NCI-H69 (cell line): ENCODE results near the gene FBXW7.

Experiments used
- DNase-seq: peaks from one replicate; lab custom pipeline; 2025; lab: John Stamatoyannopoulos, UW

The FBXW7 gene

DNA sequence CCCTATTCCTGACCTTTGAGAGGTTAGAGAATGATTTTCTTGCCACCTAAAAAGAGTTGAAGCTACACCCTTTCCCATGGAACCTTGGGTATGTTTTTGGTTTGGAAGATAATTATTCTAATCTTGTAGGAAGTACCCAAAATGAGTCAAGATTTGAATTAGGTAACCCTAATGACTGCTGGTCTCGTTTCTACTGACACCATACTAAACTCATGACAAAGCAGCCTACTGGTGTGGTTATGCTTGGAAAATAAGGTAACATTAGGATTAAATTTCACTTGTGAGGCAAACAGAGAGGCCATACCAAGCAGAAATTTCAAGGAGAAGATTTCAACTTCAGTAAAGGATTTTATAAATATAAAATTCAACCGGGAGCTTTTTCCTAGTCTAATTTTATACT is 107.9 kb downstream of the FBXW7 start:
- no peak for DNase-seq

DNA sequence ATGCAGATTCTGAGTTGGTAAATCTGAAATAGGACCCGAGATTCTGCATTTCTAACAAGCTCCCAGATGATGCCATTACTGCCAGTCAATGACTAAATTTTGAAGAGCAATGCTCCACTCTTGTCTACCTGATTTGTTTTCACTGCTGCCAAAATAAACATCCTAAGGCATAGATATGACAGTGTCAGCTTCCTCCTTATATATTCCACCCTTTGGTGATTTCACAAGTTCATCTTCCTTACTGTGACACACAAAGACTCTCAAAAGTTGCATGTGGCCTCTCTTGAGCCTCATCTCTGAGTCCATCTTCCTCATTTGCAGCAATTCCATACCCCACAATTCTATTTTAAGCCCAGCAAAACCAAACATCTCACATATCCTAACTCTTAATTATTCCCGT is 110.9 kb downstream of the FBXW7 start:
- DNase-seq: no peak

DNA sequence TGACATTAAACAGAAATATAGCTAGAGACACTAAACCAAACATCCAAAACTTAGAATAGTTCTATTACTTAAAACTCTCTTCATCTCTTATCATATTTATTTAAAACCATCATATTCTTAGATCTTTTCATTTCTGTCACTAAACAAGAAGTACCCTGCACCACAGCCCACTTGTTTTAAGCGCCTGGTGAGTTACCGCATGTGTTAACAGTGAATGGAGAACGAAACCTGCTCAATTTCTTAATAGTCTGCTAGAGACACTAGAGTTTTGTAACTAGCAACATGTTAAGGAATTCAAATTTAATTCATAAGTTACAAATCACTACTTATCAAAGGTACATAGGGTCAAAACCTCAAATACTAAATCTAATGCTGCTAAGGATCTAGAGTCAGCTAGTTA is 111.5 kb downstream of the FBXW7 start:
- no peak for DNase-seq

DNA sequence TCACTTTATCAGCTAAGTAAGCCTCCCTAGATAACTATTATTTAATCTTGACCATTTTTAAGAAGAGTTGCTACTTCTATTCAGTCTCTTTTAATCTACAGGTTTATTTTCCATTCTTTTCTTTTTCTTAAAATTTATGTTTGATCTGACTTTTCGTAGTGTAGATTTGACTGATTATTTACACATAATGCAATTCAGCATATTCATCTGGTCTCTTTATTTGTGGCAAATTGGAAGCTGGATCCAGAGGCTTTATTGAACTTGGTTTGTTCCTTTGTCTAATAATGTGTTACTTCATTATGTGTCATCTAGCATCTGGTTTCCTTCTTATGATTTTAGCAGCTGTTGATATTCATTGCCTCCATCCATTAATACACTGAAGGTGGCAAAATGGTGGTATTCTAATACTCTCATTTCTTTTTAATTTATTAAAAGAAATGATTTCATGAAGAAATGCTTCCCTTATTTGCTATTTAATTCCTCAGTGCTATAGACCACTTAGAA is 113.0 kb downstream of the FBXW7 start:
- no peak for DNase-seq

DNA sequence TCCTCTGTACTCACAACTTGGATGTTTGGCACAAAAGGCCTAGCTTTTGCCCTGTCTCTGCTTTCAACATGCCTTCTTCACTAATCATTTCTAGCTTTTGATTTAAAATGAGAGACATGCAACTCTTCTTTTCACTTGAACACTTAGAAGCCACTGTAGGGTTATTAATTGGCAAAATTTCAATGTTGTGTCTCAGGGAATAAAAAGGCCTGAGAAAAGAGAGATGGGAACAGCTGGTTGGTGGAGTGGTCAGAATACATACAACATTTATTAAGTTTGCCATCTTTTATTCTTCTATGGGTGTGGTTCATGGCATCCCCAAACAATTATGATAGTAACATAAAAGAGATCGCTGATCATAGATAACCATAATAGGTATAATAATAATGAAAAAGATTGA is 114.3 kb downstream of the FBXW7 start:
- DNase-seq: no peak

DNA sequence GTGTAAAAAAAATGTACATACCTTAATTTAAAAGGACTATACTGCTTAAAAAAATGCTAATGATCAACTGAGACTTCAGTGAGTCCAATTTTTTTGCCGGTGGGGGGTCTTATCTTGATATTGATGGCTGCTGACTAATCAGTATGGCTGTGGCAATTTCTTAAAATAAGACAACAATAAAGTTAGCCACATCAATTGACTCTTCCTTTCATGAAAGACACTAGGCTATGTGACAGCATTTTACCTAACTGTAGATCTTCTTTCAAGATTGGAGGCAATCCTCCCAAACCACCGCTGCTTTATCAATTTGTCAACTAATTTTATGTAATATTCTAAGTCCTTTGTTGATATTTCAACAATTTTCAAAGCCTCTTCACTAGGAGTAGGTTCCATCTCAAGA is 116.1 kb downstream of the FBXW7 start:
- DNase-seq: no peak

DNA sequence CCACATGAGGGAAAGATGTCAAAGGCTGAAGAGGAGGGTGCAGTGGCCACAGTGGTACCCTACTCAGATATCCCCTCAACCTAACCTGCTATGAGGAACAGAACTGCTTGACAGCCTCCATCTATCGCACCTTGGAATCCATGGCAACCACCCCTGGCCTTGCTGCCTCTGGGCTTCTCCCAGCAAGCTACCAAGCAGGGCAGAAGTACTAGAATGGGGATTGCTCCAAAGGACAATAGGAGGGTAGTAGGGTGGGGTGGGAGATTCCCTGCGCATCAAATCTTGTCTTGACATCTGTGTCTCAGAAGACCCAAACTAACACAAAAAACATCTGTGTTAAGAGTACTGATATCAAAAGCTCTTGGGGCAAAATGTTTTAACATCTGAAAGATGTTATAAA is 118.2 kb downstream of the FBXW7 start:
- no peak for DNase-seq

DNA sequence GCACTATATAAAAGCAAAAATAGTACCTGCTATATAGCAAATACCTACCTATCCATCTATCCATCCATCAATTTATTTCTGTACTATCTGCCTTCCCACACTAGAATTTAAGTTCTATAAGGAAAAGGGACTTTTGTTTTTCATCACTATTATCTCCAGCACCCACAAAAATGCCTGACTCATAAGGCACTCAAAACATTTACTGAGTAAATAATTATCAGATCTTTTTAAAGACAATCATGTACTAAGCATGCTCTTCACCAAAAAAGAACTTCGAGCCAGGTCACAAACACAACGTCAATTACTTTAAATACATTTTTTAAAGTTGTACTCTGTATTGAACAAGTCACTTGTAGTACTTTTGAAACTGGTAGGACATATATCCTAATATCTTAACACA is 119.9 kb downstream of the FBXW7 start:
- DNase-seq: no peak

DNA sequence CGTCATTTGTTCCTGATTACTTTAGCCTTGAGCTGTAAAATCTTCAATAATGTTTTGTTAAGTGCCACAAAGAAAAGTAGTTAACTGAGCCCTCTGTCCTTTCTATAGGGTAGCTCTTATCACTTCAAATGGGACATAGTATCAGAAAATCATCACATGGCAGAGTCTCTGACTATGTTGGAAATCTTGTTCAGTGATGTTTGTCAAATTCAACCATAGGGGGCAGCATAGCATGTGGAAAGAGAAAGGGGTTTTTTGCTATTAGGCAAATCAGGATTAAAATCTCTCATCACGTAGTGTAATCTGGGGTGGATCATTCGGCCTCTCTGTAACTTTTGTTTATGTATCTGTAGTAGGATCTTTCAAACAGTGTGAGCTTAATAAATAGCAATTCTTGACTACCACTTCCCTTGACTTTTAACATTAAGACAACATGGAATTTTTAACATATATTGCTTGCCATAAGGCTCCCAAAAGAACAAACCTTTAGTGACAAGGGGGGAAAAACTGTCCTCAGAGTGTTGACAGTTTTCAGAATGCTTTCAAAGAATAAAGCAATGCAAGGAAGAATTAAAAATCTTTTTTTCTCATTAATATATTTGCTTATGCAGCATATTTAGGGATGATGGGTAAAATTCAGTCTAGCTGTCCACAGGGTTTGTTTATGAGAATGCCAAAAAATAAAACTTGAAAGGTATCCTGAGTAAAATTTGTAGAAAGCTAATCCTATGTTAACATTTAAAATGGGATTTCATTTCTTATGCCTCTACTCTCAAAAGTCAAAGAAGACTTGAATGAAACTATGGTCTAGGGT is 127.2 kb downstream of the FBXW7 start:
- peak; percentile 57 for DNase-seq

DNA sequence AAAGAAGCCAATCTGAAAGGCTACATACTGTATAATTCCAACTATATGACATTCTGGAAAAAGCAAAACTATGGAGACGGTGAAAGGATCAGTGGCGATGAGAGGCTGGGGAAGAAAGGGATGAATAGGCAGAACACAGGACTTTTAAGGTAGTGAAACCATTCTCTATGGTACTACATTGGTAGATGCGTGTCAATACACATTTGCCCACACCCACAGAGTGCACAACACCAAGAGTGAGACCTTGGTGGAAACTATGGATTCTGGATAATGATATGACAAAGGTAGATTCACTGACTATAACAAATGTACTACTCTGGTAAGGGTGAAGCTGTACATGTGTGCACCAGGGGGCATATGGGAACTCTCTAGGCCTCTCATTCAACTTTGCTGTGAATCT is 134.5 kb downstream of the FBXW7 start:
- no peak for DNase-seq

DNA sequence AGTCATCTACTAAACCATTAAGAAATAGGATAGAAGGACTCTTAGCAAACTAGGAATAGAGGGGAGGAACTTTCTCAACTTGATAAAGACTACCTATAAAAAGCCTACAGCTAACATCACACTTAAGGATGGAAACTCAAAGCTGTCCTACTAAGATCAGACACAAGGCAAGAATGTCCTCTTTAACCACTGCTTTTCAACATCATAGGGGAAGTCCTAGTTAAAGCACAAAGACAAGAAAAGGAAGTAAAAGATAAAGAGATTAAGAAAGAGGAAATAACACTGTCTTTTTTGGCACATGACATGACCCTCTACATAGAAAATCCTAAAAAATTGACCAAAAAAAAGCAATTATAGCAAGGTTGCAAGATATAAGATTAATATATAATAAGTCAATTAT is 136.6 kb downstream of the FBXW7 start:
- DNase-seq: no peak

DNA sequence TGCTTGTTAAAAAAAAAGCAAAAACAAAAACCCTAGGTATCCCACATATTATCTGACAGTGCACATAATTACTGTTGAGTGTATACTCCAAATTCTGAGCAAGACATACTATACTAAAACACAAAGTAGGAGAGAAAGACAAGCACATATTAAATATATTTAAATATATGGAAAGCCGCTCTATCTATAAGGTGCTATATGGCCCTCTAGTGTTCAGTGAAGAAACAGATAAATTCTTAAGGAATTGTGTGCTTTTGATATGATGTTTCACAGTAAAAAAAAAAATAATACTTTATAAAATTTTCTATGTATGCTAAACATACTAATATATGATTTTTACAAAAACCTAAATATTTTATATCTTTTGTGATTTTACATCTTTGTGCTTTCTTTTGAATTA is 137.8 kb downstream of the FBXW7 start:
- peak; percentile 29 for DNase-seq

DNA sequence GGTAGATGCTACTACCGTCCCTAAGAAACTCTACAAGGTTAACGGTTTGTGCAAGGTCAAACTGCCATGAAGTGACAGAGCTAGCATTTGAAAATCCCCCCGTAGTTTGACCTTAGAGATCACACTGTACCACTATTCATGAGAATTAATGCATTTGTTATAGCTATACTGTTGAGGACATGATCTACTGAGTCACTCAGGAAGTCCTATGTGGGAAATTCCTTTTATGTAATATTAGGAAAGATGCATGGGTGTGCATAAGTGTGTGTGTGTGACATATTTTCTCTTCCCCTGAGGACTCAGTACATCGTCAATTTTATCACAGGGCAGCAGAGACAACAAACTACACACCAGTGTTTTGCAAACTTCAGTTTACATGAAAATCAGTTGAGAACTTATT is 141.1 kb downstream of the FBXW7 start:
- no peak for DNase-seq

DNA sequence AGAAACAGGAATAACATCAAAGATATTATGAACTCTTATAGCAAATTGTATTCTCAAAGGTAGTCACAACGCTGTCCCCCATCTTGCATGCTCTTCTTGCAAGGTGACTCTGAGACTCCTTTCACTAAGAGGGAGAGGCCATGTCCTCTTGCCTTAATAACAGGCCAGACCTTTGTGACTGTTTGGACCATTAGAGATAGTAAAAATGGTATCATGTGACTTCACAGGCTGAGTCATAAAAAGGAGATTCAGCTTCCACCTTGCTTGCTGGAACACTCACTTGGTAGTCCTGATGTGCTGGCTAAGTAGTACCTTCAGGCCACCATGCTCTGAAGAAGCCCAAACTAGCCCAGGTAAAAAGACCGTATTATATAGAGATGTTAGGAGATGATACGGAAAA is 143.8 kb downstream of the FBXW7 start:
- DNase-seq: peak; percentile 1

DNA sequence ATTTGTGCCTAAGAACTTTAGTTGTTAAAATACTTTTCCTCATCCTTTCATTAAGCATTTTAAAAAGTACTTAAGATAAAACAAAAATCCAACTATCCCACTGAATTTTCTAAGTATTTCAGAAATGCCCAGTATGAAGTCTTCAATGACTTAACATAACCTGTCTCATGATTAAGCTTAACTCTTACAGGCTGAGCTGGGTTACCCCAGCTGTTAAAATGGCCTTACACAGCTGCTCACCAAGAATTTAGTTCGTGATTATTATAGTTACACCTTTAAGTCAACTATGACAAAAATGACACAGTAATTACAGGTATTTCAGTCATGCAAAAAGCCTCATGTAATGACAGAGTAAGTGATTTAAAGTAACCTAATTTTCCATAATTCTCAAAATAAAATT is 145.7 kb downstream of the FBXW7 start:
- peak; percentile 37 for DNase-seq

DNA sequence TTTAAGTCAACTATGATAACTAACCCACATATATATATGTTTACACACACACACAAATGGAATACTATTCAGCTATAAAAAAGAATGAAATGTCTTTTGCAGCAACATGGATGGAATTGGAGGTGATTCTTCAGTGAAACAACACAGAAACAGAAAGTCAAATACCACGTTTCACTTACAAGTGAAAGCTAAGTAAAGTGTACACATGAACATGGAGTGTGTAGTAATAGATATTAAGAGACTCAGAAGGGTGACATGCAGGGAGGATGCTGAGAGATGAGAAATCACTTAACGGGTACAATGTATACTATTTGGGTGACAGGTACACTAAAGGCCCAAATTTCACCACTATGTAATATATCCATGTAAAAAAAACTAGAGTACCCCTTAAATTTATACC is 146.5 kb downstream of the FBXW7 start:
- no peak for DNase-seq

DNA sequence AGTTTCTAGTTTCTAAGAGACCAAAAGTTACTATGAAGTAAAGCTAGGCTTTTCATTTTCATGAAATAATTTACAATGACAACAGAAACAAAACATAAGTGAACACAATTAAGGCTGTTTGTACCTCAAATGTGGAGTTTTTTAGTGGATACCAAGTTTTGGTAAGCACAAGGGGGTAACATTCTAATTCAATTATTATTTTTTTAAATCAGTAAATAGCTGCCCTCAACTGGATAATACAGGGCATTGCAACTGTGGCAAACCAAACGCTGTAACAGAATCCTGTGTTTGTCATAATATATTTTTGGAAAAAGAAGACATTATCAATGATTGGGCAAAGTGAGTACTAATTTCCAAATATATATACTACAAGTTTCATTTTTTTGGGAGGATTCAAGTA is 150.3 kb downstream of the FBXW7 start:
- DNase-seq: peak; percentile 3

DNA sequence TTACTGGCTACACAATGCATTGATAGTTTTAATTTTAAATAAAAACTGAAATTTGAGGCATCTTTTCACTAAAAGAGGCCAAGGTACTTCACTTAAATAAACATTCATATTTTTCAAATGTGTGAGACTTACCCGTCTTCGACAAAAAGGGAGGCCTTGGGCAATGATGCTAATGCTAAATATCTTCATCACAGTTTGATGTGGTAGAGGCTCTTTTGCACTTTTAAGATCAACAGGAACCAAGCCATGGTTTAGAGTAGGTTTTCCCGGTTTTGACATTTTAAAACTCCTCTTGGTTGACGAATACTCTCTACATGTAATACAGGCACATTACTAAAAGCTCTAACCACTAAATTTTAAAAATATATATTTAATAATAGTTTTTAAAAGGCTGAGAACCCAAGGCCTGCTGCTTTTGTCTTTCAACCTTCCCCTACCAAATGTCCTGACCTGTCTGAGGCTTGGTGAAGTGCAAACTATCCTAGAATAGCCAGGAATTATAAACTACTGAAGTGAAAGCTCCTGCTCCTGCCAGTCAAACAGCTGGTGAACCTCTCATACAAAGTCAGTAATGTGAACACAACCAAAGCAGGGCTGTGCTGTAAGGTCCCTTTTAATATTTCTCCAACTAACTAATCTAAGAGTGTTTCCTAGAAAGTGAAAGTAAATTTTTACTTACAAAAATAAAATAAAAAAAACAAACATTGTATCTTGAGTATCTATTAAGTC is 153.7 kb downstream of the FBXW7 start:
- no peak for DNase-seq

DNA sequence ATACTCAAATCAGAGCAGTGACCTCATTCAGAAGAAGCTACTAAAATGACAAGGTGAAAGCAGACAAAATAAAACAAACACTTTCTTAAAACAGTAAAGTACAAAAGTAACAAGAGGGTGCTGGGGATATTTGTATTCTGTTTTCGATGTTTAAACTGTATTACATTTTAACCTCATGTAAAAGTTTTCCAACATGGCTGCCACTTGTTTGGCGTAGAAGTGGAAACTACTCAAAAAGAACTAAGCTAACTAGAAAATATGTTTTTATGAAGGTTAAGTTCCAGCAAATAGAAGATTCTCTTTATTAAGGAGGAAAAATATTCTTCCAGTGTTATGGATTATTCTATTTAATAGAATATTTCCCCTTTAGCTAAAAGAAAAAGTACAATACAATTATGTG is 155.0 kb downstream of the FBXW7 start:
- no peak for DNase-seq

DNA sequence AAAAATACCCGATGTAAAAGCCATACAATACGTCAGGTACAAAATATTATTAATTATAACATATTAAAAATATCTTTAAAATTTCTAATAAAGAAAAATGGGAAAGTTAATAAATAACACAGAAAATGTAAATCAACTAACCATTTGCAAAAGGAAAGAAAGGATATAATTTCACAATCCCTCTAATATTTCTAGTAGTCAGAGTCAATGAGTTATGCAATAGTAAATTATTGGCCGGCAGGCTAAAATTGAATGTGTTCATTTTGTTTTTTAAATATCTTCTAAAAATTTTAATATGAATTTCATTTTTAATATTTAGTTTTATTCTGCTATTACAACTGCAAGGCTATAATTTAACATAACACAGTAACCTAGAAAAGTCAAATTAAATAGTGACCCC is 155.7 kb downstream of the FBXW7 start:
- DNase-seq: no peak

DNA sequence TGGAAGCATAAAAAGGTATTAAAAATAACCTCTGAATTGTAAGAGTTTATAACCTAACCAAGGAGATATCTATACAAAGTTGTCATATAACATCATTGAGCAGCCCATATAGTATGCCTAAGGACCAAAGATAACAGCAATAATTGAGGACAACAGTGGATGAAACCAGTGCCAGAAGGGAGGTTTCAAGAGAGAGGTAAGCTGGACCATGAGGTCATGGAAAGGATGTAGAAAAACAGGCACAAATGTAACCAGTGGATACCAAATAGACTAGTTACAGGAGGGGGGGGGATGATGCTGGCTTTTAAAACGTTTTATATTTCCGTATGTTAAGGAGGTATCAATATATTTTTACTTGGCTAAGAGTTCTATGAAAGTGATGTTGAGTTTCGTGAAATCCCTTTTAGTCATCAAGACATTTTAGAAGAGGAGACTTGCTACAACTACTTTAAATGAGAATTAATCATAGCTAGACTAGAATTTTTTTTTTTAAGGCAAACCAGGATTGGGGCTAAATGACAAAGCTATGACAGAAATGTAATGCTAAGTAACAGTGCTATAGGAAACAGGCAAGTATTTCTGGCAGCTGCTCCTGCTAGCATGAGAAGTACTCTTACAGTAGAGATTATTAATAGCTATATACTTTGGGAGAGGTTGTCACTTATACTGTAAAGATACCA is 161.1 kb downstream of the FBXW7 start:
- DNase-seq: no peak

DNA sequence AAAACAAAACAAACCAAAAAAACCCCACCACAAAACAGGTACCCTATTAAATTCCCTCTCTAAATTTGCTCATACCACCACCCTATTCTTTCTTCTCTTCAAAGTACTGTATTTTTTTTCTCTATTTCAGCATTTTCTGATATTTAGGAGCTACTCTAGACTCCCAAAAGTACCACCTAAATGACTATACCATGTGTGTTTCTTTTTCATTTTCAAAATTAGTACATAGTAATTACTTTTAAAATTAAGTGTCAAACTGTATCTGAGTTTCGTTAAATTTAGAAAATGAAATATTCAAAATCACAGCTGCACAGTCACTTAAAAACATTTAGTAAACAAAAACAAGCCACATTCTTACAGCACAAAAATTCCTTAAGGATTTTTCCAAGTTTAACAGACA is 161.7 kb downstream of the FBXW7 start:
- no peak for DNase-seq

DNA sequence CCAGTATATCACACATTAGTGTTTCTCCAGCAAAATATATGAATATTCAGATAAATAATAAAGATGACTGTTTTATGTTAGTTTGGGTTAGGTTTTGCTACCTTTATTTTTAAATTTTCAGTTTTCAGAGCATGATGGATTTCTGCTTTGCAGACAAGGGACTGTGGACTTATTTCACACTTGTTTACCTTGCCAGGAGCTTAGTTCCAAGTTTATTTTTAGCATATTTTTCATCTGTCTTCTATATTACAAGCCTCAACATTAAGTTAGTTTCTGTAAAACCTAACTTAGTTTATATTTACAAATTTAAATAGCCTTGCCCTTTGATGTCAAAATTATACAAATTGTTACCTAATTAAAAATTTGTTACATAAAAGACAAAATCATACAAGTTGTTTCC is 163.4 kb downstream of the FBXW7 start:
- DNase-seq: no peak
